DMS53 treated with DMSO at 0.1 percent for 48 hours (cell line): ENCODE results near the gene ISG15.
A peak's percentile ranks its signal among the peaks of the same experiment; 100 is the strongest.

ENCODE experiments used
- DNase-seq: peaks from one replicate; lab custom pipeline; 2025; ENCODE audit not compliant: unreplicated experiment; lab: John Stamatoyannopoulos, UW

Gene ISG15

DNA sequence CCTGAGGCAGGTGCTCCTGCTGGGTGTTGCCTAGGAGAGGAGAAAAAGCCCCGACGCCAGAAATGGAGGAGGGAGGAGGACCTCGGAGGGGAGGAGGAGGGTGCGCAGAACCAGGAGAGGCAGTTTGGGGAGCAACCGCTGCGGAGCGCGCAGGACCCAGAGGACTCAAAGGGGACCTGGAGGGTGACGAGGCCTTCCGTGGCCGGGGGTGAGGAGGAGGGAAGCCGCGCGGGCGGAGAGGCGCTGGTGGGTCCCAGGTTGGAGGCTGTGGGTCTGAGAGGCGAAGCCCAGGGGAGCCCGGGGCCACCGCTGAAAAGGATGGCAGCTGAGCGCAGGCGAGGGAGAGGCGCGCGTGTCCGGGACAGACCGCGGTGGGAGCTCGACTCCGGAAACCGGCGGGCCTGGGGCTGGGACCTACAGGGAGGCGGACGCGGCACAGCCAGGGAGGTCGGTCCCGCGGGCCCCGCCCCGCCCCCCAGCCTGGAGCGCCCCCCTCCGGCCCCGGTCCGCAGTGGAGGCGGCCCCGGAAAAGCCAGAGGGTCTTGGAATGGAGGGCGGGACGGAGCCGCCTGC lies 45.7 kb downstream of the ISG15 start:
- peak; percentile 16 for DNase-seq

DNA sequence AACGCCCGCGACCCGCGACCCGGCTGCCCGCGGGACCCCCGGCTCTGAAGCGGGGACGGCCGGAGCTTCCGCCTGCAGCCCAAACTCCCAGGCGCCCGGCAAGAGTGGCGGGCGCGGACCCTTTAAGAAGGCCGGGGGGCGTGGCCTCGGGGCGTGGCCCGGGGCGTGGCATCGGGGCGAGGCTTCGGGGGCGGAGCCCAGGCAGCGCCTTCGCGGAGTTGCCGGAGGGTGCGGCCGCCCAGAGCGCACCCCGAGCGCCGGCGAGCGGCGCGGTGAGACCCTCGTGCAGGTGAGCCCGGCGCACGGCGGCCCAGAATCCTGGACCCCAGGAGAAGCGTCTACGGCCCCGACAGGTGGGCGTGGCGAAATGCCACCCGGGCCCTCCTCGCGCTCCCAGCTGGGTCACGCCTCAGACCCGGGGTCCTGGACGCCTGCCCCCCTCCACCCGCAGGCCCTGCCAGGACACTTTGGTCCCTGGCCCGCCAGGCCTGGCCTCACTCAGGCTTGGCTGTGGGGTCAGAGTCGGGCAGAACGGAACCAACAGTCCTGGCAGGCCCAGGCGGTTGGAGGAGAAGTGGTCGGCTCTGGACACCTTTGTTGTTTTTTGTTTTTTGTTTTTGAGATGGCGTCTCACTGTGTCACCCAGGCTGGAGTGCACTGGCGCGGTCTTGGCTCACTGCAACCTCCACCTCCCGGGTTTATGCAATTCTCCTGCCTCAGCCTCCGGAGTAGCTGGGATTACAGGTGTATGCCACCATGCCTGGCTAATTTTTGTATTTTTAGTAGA lies 46.4 kb downstream of the ISG15 start:
- DNase-seq = peak; percentile 24

DNA sequence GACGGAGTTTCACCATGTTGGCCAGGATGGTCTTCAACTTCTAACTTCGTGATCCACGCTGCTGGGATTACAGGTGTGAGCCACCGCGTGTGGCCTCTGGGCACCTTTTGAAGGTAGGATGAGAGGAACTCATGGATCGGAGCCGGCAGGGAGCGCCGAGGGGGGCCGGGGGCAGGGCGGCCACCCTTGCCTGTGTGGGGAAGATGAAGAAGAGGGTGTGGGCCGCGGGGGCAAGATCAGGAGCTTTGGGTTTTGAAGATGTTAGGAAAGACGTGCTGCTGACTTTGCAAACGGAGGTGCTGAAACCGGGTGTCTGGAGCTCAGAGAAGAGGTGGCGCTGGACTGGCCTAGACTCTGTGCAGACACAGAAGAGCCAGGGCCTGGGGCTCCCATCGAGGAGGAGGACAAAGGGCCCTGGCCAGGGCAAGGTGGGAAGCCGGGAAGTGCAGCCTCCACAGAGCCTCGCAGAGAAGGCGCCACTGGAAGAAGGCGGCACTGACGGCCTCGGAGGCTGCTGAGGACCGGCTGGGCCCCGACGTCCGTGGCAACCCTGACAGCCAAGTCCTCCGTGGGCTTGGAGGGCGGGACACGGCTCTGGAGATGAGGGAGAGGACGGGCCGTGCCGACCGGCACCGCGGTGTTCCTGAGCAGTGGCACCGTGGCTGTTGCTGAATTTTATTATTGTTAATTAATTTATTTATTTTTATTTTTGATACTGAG lies 47.1 kb downstream of the ISG15 start:
- DNase-seq = no peak

DNA sequence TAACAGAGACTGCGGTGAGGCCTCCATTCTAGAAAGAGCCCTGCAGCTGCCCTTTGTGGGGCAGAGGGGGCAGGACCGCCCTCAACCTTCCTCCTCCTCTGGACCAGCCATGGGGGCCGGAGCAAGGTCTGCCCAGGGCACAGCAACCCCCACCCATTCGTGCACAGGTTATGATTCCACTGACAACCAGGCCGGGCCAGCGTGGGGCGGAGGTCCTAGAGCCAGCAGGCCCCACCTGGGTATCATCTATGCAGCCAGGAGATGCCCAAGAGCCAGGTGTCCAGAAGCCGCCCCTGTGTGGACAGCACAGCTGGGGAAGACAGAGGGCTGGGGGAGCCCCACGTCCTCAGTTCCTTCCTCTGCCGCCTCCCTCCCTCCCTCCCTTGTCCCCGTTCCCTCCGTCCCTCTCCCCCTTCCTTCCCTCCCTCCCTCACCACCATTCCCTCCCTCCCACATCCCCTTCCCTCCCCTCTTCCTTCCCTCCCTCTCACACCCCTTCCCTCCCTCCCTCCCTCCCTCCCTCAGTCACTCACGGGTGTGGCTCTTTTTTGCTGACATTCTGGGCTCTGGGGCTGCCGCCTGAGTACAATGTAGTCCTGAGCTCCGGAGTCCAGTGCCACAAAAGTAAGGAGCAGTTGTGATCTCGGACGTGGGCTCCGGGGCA lies 48.5 kb downstream of the ISG15 start:
- no peak for DNase-seq

DNA sequence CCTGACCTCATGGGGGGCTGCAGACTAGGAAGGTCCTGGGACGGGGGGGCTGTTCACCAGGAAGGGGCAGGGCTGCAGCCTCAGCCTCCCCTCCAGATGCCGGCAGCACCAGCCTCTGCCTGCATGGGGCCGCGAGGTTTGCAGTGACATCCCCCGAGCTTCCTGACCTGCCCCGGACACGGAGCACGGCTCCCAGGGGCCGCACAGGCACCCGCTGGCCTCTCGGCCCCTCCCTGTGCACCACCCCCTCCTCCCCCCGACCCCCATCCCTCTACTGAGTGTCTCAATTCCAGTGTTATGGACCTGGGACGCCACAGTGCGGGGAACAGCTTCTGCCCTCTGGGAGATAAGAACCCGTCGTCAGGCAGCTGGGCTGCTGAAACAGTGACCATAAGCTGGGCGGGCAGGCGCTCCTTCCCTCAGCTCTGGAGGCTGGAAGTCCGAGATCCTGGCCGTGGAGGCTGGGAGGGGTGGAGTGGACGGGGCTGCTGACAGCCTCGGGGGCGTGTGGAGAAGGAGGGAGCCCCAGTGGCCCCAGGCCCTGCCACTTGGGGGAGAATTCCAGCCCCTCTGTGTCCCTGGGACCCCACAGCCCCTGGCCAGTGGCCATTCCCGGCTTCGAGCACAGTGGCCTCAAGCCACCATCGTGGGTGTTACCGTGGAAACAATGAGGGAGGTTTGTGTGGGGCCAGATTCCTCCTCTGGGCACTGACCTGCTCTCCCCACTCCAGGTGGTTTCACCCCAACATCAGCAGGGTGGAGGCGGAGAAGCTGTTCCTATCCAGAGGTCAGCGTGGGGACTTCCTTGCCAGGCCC lies 49.3 kb downstream of the ISG15 start:
- no peak for DNase-seq

DNA sequence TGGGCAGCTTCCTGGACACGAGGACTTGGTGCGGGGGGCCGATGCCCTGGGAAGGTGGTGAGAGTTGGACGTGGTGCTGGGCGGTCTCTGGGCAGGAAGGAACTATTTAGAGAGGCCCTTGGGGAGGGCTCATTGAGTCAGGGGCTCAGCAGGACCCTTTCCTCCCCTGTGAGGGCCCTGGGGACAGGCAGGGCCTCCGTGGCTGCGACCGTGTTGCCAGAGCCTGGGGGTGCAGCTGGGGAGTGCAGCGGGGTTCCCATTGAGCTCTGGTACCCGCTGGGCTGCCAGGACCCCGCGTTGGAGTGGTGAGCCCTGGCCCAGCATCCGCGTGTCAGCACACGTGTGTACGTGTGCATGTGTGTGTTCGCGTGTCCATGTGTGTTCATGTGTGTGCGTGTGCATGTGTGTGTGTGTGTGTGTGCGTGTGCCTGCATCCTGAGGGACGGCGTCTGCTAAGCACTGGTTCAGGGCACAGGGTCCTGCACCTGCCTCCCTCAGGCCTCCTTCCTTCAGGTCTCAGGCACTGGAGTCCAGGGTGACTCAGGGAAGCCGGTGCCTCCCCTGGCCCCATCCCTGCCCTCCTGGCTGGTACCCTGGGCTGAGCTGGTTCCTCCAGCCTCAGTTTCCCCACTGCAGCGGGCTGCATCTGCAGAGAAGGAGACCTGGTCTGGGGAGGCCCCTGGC lies 50.1 kb downstream of the ISG15 start:
- DNase-seq = no peak
